PFSK-1 (cell line): Measurements from ENCODE around the gene MYH9.

Source experiments
- SIN3A ChIP-seq: IDR thresholded peaks from 2 replicates; pipeline ENCODE4 v1.6.1; 2012; ENCODE audit warnings: mild to moderate bottlenecking, low read length, moderate library complexity, borderline replicate concordance; ENCODE audit not compliant: insufficient read depth
- TAF1 ChIP-seq: IDR thresholded peaks from 2 replicates; pipeline ENCODE4 v1.6.1; 2012; ENCODE audit warnings: low read length, control low read depth, borderline replicate concordance; ENCODE audit not compliant: insufficient read depth

- TF ChIP-seq SIN3A = no peak
- no peak for TF ChIP-seq TAF1
Observed at GRCh38 chr22:36285545-36285944, 102.2 kb downstream of the MYH9 start.
